Activated CD8-positive, alpha-beta memory T cell treated with anti-CD3 and anti-CD28 coated beads for 48 hours (primary cell): ENCODE results near the gene CCDC195.
"Not testable (repeated sequence)": the region's sequence is repeated elsewhere in the genome, so short reads cannot be mapped to it uniquely, and the experiment has no call there.

ENCODE experiments used
- DNase-seq, 3 experiments: peaks; one replicate each; pipeline ENCODE4 v3.0.0-alpha.2; 2020; ENCODE audit warnings: low read depth in 2 of 3, low spot score in 2 of 3

The CCDC195 gene

GRCh38 chr2:224691563-224691962, 24.6 kb downstream of the CCDC195 start:
- DNase-seq, result no peak

- DNase-seq, result no peak
These were observed 25.3 kb downstream of the CCDC195 start for GRCh38 chr2:224690868-224691267.

GRCh38 chr2:224689539-224689938, 26.6 kb downstream of the CCDC195 start:
- DNase-seq, result no peak

- no peak for DNase-seq
These were observed 27.2 kb downstream of the CCDC195 start for GRCh38 chr2:224688997-224689396.

GRCh38 chr2:224687156-224687555, 29.0 kb downstream of the CCDC195 start:
- no peak for DNase-seq

- DNase-seq, result no peak
These were observed 31.0 kb downstream of the CCDC195 start for GRCh38 chr2:224685121-224685520.

GRCh38 chr2:224682134-224682533, 34.0 kb downstream of the CCDC195 start:
- no peak for DNase-seq

GRCh38 chr2:224671731-224672130, 44.4 kb downstream of the CCDC195 start:
- DNase-seq, result no peak

GRCh38 chr2:224670203-224670602, 46.0 kb downstream of the CCDC195 start:
- DNase-seq, result no peak

GRCh38 chr2:224669449-224669848, 46.7 kb downstream of the CCDC195 start:
- no peak for DNase-seq

- no peak for DNase-seq
These were observed 47.8 kb downstream of the CCDC195 start for GRCh38 chr2:224668123-224668909.

GRCh38 chr2:224666951-224667553, 49.1 kb downstream of the CCDC195 start:
- no peak for DNase-seq

- not testable (repeated sequence) for DNase-seq
These were observed 52.8 kb downstream of the CCDC195 start for GRCh38 chr2:224663322-224663721.

- DNase-seq, result not testable (repeated sequence)
These were observed 54.5 kb downstream of the CCDC195 start for GRCh38 chr2:224661708-224662107.

- DNase-seq, result no peak
These were observed 56.5 kb downstream of the CCDC195 start for GRCh38 chr2:224659714-224660113.

- no peak for DNase-seq
These were observed 57.3 kb downstream of the CCDC195 start for GRCh38 chr2:224658780-224659405.

GRCh38 chr2:224657349-224657748, 58.8 kb downstream of the CCDC195 start:
- no peak for DNase-seq

- no peak for DNase-seq
These were observed 61.1 kb downstream of the CCDC195 start for GRCh38 chr2:224655006-224655537.
